GM12878 (cell line): ENCODE measurements around the gene CPNE6. TPM values are rescaled to one million over a fixed set of nuclear protein-coding genes. Genes with fewer than 3 reads are reported as not detected.

Experiments
- ATAC-seq: fragments of 200-7000 bp; cut with Tn5 transposase; 3 replicates; pipeline ENCODE4 v1.9.1; 2020; ENCODE audit warnings: mild to moderate bottlenecking, moderate library complexity
- BruUV-seq: library from RNA; stranded (reverse); fragments of 400-500 nt; replicated peaks from 2 replicates; lab custom pipeline; 2021; lab: Mats Ljungman, UMichigan
- CTCF ChIA-PET: fragments of 300-600 bp; sonication (Branson Sonifier 250); formaldehyde crosslinking; extraction: SDS; loops from one replicate; lab custom pipeline; 2021; ENCODE audit warnings: inconsistent platforms; lab: Yijun Ruan, JAX
- POLR2A ChIA-PET: fragments of 350-600 bp; formaldehyde crosslinking; extraction: SDS; loops from one replicate; lab custom pipeline; 2021; ENCODE audit warnings: inconsistent platforms; lab: Charles Lee
- RAD21 ChIA-PET: fragments of 300-600 bp; sonication (Branson Sonifier 250); formaldehyde crosslinking; loops from one replicate; lab custom pipeline; 2023; ENCODE audit warnings: antibody characterized with exemption; ENCODE audit not compliant: unreplicated experiment; lab: Charles Lee
- SMC1A ChIA-PET: fragments of 300-600 bp; sonication (Branson Sonifier 250); formaldehyde crosslinking; loops from one replicate; lab custom pipeline; 2023; ENCODE audit not compliant: unreplicated experiment, uncharacterized antibody; lab: Charles Lee
- DNase-seq: peaks from one replicate; pipeline ENCODE4 v3.0.0-alpha.2; 2011; ENCODE audit warnings: low read depth, low spot score
- FAIRE-seq: peaks from 3 replicates; lab custom pipeline; 2011; peaks lifted over from hg19 to GRCh38; lab: Jason Lieb, UNC
- H2AFZ ChIP-seq: 2 replicates; pipeline ENCODE4 v1.6.0; 2011; ENCODE audit warnings: low read depth, low read length, control low read depth; ENCODE audit not compliant: control insufficient read depth
- H3K27ac ChIP-seq: 2 replicates; pipeline ENCODE4 v1.5.1; 2011; ENCODE audit warnings: control low read depth; ENCODE audit not compliant: control insufficient read depth, insufficient read depth
- H3K27me3 ChIP-seq, 2 experiments: replicated peaks in 1 of 2; 2 replicates each; pipeline versions ENCODE4 v1.6.0 to v1.6.1; 2011; ENCODE audit warnings: low read length in 1 of 2; ENCODE audit not compliant: control insufficient read depth in 2 of 2, insufficient read depth in 2 of 2
- H3K36me3 ChIP-seq, 2 experiments: 2 replicates each; pipeline ENCODE4 v1.5.1; 2011; ENCODE audit warnings: low read length in 1 of 2; ENCODE audit not compliant: control insufficient read depth in 2 of 2, insufficient read depth in 2 of 2
- H3K4me1 ChIP-seq: 2 replicates; pipeline ENCODE4 v1.6.1; 2011; ENCODE audit warnings: mild to moderate bottlenecking, low read length, moderate library complexity, mixed read lengths; ENCODE audit not compliant: control insufficient read depth, insufficient read depth
- H3K4me2 ChIP-seq: 2 replicates; pipeline ENCODE4 v1.6.0; 2011; ENCODE audit warnings: control low read depth; ENCODE audit not compliant: control insufficient read depth, insufficient read depth
- H3K4me3 ChIP-seq: fragments of 200-600 bp; sonication (generic); 2 replicates; pipeline ENCODE4 v1.5.1; 2016
- H3K79me2 ChIP-seq: 2 replicates; pipeline ENCODE4 v1.6.0; 2011; ENCODE audit warnings: low read length; ENCODE audit not compliant: control insufficient read depth, insufficient read depth
- H3K9ac ChIP-seq: 2 replicates; pipeline ENCODE4 v1.8.0; 2011; ENCODE audit warnings: low read length, control low read depth, mixed read lengths; ENCODE audit not compliant: control insufficient read depth, insufficient read depth
- H3K9me3 ChIP-seq: replicated peaks from 3 replicates; pipeline ENCODE4 v1.5.1; 2011; ENCODE audit warnings: mild to moderate bottlenecking, low read length; ENCODE audit not compliant: control insufficient read depth, insufficient read depth
- H4K20me1 ChIP-seq: 2 replicates; pipeline ENCODE4 v1.6.0; 2011; ENCODE audit not compliant: control insufficient read depth, insufficient read depth
- ASH2L ChIP-seq: fragments of 300-600, 200-600 bp; sonication (generic); IDR thresholded peaks from 2 replicates; pipeline ENCODE4 v1.6.1; 2017; ENCODE audit warnings: low read depth, mild to moderate bottlenecking, borderline replicate concordance
- BCL11A ChIP-seq: IDR thresholded peaks from 2 replicates; pipeline ENCODE4 v1.6.1; 2011; ENCODE audit warnings: low read depth, low read length
- BHLHE40 ChIP-seq, 2 experiments: fragments of 450-650 bp in 1 of 2; IDR thresholded peaks; 2 replicates each; pipeline ENCODE4 v1.6.1; 2011 to 2017; ENCODE audit warnings: low read depth in 2 of 2, borderline replicate concordance in 1 of 2, improper control_type of control experiment in 1 of 2, low read length in 1 of 2, mild to moderate bottlenecking in 1 of 2
- CBFB ChIP-seq: IDR thresholded peaks from 2 replicates; pipeline ENCODE4 v1.6.1; 2016; ENCODE audit warnings: antibody characterized with exemption, low read depth
- CTCF ChIP-seq, 3 experiments: IDR thresholded peaks in 2 of 3; conservative IDR thresholded peaks in 1 of 3; 2 replicates each; pipeline ENCODE4 v1.5.1; 2011; ENCODE audit warnings: low read depth in 3 of 3, low read length in 3 of 3, mild to moderate bottlenecking in 3 of 3, control low read depth in 2 of 3, moderate library complexity in 2 of 3, inconsistent platforms in 1 of 3, mixed read lengths in 1 of 3; ENCODE audit not compliant: control insufficient read depth in 2 of 3, insufficient read depth in 1 of 3; ENCODE audit errors: extremely low read depth in 1 of 3
- DPF2 ChIP-seq: fragments of 450-650 bp; IDR thresholded peaks from 2 replicates; pipeline ENCODE4 v1.6.1; 2017; ENCODE audit warnings: mild to moderate bottlenecking
- EED ChIP-seq: sonication (generic); IDR thresholded peaks from 2 replicates; pipeline ENCODE4 v1.6.1; 2016; ENCODE audit warnings: antibody characterized with exemption, low read depth
- HCFC1 ChIP-seq: fragments of 150-350 bp; IDR thresholded peaks from 2 replicates; pipeline ENCODE4 v1.6.1; 2014; ENCODE audit warnings: low read length
- HDAC2 ChIP-seq: fragments of 200-600 bp; sonication (generic); IDR thresholded peaks from 2 replicates; pipeline ENCODE4 v1.6.1; 2017
- MTA2 ChIP-seq: fragments of 450-650 bp; IDR thresholded peaks from 2 replicates; pipeline ENCODE4 v1.6.1; 2016; ENCODE audit warnings: low read depth, mild to moderate bottlenecking, moderate library complexity
- NR2C1 ChIP-seq: fragments of 450-650 bp; IDR thresholded peaks from 2 replicates; pipeline ENCODE4 v1.6.1; 2017; ENCODE audit warnings: antibody characterized with exemption, mild to moderate bottlenecking, moderate library complexity
- RB1 ChIP-seq: fragments of 450-650 bp; formaldehyde crosslinking; IDR thresholded peaks from 2 replicates; pipeline ENCODE4 v1.6.1; 2017; ENCODE audit warnings: mild to moderate bottlenecking, borderline replicate concordance
- RCOR1 ChIP-seq: conservative IDR thresholded peaks from 2 replicates; pipeline ENCODE4 v1.6.1; 2012; ENCODE audit warnings: low read depth, low read length, improper control_type of control experiment
- SUZ12 ChIP-seq: fragments of 200-600 bp; sonication (generic); IDR thresholded peaks from one replicate; pipeline ENCODE4 v1.6.1; 2018; ENCODE audit warnings: antibody characterized with exemption, mild to moderate bottlenecking; ENCODE audit not compliant: unreplicated experiment
- TCF7 ChIP-seq: IDR thresholded peaks from 2 replicates; pipeline ENCODE4 v1.6.1; 2014; ENCODE audit warnings: antibody characterized with exemption, borderline replicate concordance
- YBX1 ChIP-seq: fragments of 450-650 bp; IDR thresholded peaks from 2 replicates; pipeline ENCODE4 v1.6.1; 2016; ENCODE audit warnings: antibody characterized with exemption
- ZBTB33 ChIP-seq: fragments of 450-650 bp; IDR thresholded peaks from 2 replicates; pipeline ENCODE4 v1.6.1; 2017; ENCODE audit warnings: mild to moderate bottlenecking
- ZNF207 ChIP-seq: fragments of 450-650 bp; IDR thresholded peaks from 2 replicates; pipeline ENCODE4 v1.6.1; 2014; ENCODE audit warnings: antibody characterized with exemption, mild to moderate bottlenecking, borderline replicate concordance
- ZNF24 ChIP-seq: fragments of 450-650 bp; IDR thresholded peaks from 2 replicates; pipeline ENCODE4 v1.6.1; 2017; ENCODE audit warnings: antibody characterized with exemption, mild to moderate bottlenecking
- WGBS: methylation state at CpG from one replicate; pipeline ENCODE4 v1.1.6; 2016; ENCODE audit warnings: low lambda C conversion rate; ENCODE audit not compliant: insufficient replicate concordance, insufficient coverage; ENCODE audit errors: missing lambda C conversion rate; 5-methylcytosine and 5-hydroxymethylcytosine counted together
- in situ Hi-C: fragments of 300-500 bp; cut with MboI; formaldehyde crosslinking; loops from 9 replicates; pipeline ENCODE4 v1.14.3; 2018; ENCODE audit warnings: mixed read lengths
- intact Hi-C: fragments of 100-400 bp; cut with micrococcal nuclease; formaldehyde crosslinking; loops from one replicate; pipeline ENCODE4 v1.14.2; 2022; ENCODE audit not compliant: unreplicated experiment
- polyA plus RNA-seq, 11 experiments: library from polyadenylated mRNA; depleted of rRNA in 4 of 11; unstranded in 6 of 11; stranded (reverse) in 5 of 11; fragments of >200 nt; fragmentation: Nextera tagmentation in 4 of 11; fragmentation: Illumina TruSeq in 1 of 11; extraction: Ambion mirVana in 4 of 11; extraction: Trizol in 1 of 11; gene quantifications; 1 replicate in 1 of 11; 2 replicates in 10 of 11; pipeline versions ENCODE4 v1.2.1 to v1.2.3, GENCODE V29; 2011 to 2016; ENCODE audit warnings: inconsistent platforms in 2 of 11, missing spikeins in 2 of 11, low read depth in 1 of 11
- total RNA-seq, 4 experiments: library from RNA; depleted of rRNA in 3 of 4; stranded (reverse); fragments of >200 nt in 3 of 4; fragmentation: Illumina TruSeq in 1 of 4; extraction: Trizol in 1 of 4; gene quantifications; 2 replicates each; pipeline versions ENCODE4 v1.2.1 to v1.2.3, GENCODE V29; 2013 to 2021

Gene CPNE6
- total and polyA plus RNA-seq, 10 of the 15 experiments (the other 5 are each of a cell fraction or from before 2014, with no cell fraction given): 0.06 to 0.43 (median 0.18) TPM; not detected in 3

- ATAC-seq (no peak), FAIRE-seq (no peak), DNase-seq (no peak)
- no peaks in the 10 kb centered on the region for H3K9me3 ChIP-seq
- ChIA-PET CTCF (interaction anchor here (0.8 to 6.3 kb wide), 8 partner anchors 10 to 254 kb away, joined by 3 to 197 read pairs (median 4); partner anchors contain the start of genes DCAF11, NRL and PCK2), SMC1A (interaction anchor here (1.2 to 4.3 kb wide), 3 partner anchors 35 to 52 kb away, joined by 3 to 122 read pairs (median 78); partner anchors contain the start of gene PCK2), POLR2A (interaction anchor here (2.6 kb wide), 1 partner anchor 38 kb away, joined by 18 read pairs; the partner anchor contains the start of gene PCK2), RAD21 (interaction anchor here (0.7 to 7.2 kb wide), 4 partner anchors 14 to 52 kb away, joined by 3 to 140 read pairs (median 80); partner anchors contain the start of gene PCK2)
- H3K4me2 ChIP-seq: no peak overlapping the region
- BruUV-seq: no TSS peak
- H3K79me2 ChIP-seq: no peaks in the 10 kb centered on the region
- in situ Hi-C loops: loop anchor here (5.0 kb wide), 1 partner anchor 36 kb away; the partner anchor contains the start of gene PCK2
- H3K36me3 ChIP-seq: no peaks in the 10 kb centered on the region
- H3K27me3 ChIP-seq: peaks cover 0 to 3% of the 10 kb centered on the region in 2 experiments; a peak in 1 of 4 replicates
- H2AFZ ChIP-seq: no peak overlapping the region
- no peaks in the 10 kb centered on the region for H4K20me1 ChIP-seq
- H3K9ac ChIP-seq: no peak overlapping the region
- TF ChIP-seq RCOR1: no peak
- TF ChIP-seq CTCF (IDR thresholded peaks at IDR 0.05 in 2 of 3, conservative IDR thresholded peaks at IDR 0.05 in 1 of 3; ENCODE audit: control insufficient read depth in 2 of 3, extremely low read depth in 1 of 3, insufficient read depth in 1 of 3, low read depth in 3 of 3, low read length in 3 of 3): no peak
- TF ChIP-seq SUZ12: no peak
- no peak for TF ChIP-seq ZBTB33
- TF ChIP-seq NR2C1: no peak
- TF ChIP-seq CBFB: no peak
- no peak for TF ChIP-seq EED
- no peak for TF ChIP-seq TCF7
- TF ChIP-seq MTA2: no peak
- no peak for TF ChIP-seq ASH2L
- no peak for TF ChIP-seq ZNF207
- no peak for TF ChIP-seq RB1
- no peak for TF ChIP-seq ZNF24
- TF ChIP-seq YBX1: no peak
- no peak for TF ChIP-seq BHLHE40 (IDR thresholded peaks at IDR 0.05; ENCODE audit: borderline replicate concordance in 1 of 2, low read depth in 2 of 2, low read length in 1 of 2)
- TF ChIP-seq DPF2: no peak
- no peak for TF ChIP-seq BCL11A
- no peak for TF ChIP-seq HDAC2
- no peak for TF ChIP-seq HCFC1
- WGBS: 26% methylated on average over 10 of the region's 10 CpGs
- H3K27ac ChIP-seq: no peak overlapping the region
- peaks cover 14% of the 10 kb centered on the region for H3K4me1 ChIP-seq
- no peak overlapping the region for H3K4me3 ChIP-seq
- intact Hi-C loops: no loop called here
Observed at GRCh38 chr14:24055971-24056799, 15.2 kb upstream of the CPNE6 start.
